A549 (cell line): Measurements from ENCODE around the gene MED28.

Experiments used
- CTCF ChIP-seq: fragments of >200 bp; sonication (Bioruptor Twin); formaldehyde crosslinking; IDR thresholded peaks from 3 replicates; pipeline ENCODE4 v1.5.1; 2016
- EP300 ChIP-seq, 2 experiments: fragments of >200 bp; sonication (Bioruptor Twin); formaldehyde crosslinking; IDR thresholded peaks; 2 replicates in 1 of 2; 3 replicates in 1 of 2; pipeline ENCODE4 v1.6.1; 2016 to 2017
- HMGXB4 ChIP-seq: fragments of 250-450 bp; sonication (Bioruptor Pico); IDR thresholded peaks from 2 replicates; pipeline ENCODE4 v1.5.0; 2021; ENCODE audit warnings: mild to moderate bottlenecking, moderate library complexity, borderline replicate concordance
- MAFK ChIP-seq: fragments of 450-650 bp; IDR thresholded peaks from 2 replicates; pipeline ENCODE4 v1.6.1; 2014; ENCODE audit not compliant: partially characterized antibody
- MAX ChIP-seq: IDR thresholded peaks from 2 replicates; pipeline ENCODE4 v1.6.1; 2012
- NR3C1 ChIP-seq: fragments of >200 bp; sonication (Bioruptor Twin); formaldehyde crosslinking; IDR thresholded peaks from 3 replicates; pipeline ENCODE4 v1.6.1; 2017
- PBX3 ChIP-seq: IDR thresholded peaks from 2 replicates; pipeline ENCODE4 v1.6.1; 2012
- POLR2A ChIP-seq: IDR thresholded peaks from 2 replicates; pipeline ENCODE4 v1.6.1; 2012; ENCODE audit warnings: mild to moderate bottlenecking, low read length
- RAD21 ChIP-seq, 2 experiments: fragments of >200 bp in 1 of 2; sonication (Bioruptor Twin) in 1 of 2; formaldehyde crosslinking in 1 of 2; IDR thresholded peaks in 1 of 2; conservative IDR thresholded peaks in 1 of 2; 2 replicates in 1 of 2; 3 replicates in 1 of 2; pipeline ENCODE4 v1.6.1; 2012 to 2018; ENCODE audit warnings: inconsistent platforms in 1 of 2

- no peak for TF ChIP-seq CTCF
- no peak for TF ChIP-seq NR3C1
- TF ChIP-seq RAD21 (conservative IDR thresholded peaks at IDR 0.05 in 1 of 2, IDR thresholded peaks at IDR 0.05 in 1 of 2) = no peak
- no peak for TF ChIP-seq POLR2A
- TF ChIP-seq PBX3 = no peak
- no peak for TF ChIP-seq HMGXB4 (CRISPR knock-in tag)
- TF ChIP-seq MAFK = no peak
- no peak for TF ChIP-seq MAX
- TF ChIP-seq EP300 (IDR thresholded peaks at IDR 0.05) = no peak
These were observed 40.3 kb downstream of the MED28 start for GRCh38 chr4:17654701-17655100.
